ENCODE results near the gene GPR151. TPM values are rescaled to one million over a fixed set of nuclear protein-coding genes. Genes with fewer than 3 reads are reported as not detected.

GPR151 gene
- total RNA-seq, 2 experiments from 2014 or later = not detected

DNA sequence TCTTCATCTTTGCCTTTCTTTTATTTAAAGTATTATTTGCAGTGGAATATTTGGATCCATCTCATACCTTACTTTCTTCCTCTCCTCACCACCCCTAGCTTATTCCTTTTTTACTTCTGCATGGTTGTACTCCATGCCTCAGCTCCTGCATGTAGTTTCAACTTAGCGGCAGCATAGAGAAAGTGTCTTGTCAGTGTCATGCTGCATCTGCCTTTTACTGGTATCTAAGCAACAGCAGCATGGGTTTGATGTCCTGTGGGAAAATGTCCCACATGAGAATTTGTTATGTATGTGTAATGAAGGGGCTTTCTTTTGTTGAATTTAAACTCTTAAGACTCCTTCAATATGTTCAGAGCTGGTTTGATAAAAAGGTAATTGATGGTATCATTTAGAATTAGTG lies 48.2 kb downstream of the GPR151 start:
- Histone ChIP-seq H3K27ac (ENCODE audit: low read depth, low read length, poor library complexity, severe bottlenecking) (no peak overlapping the region), H3K4me1 (ENCODE audit: insufficient read depth, low read length, poor library complexity, severe bottlenecking) (no peaks in the 10 kb centered on the region), H3K4me3 (ENCODE audit: low read depth, low read length, poor library complexity, severe bottlenecking) (no peak overlapping the region), H3K9me3 (ENCODE audit: low read length) (no peaks in the 10 kb centered on the region), H3K79me2 (ENCODE audit: insufficient read depth, low read depth, low read length) (peaks cover 79% of the 10 kb centered on the region), H3K4me2 (ENCODE audit: low read length) (no peak overlapping the region), H3K36me3 (ENCODE audit: insufficient read depth, low read length) (peaks cover 96% of the 10 kb centered on the region), H3K9me2 (ENCODE audit: insufficient read depth, low read length) (no peaks in the 10 kb centered on the region), H2AFZ (ENCODE audit: low read length) (no peak overlapping the region), H4K20me1 (ENCODE audit: insufficient read depth, low read length) (peaks cover 41% of the 10 kb centered on the region)
- ChIA-PET CTCF (ENCODE audit: unreplicated experiment) (interaction anchor here (1.5 kb wide), 1 partner anchor 10 kb away, joined by 3 read pairs; no protein-coding TSS in a partner anchor), POLR2A (interaction anchor here (1.0 to 1.4 kb wide), 5 partner anchors 9 to 18 kb away, joined by 3 to 10 read pairs (median 4); no protein-coding TSS in a partner anchor)
- BruUV-seq (replicated peaks) = no TSS peak
- no peak for TF ChIP-seq EZH2phosphoT487 (IDR thresholded peaks at IDR 0.05; ENCODE audit: borderline replicate concordance, low read depth, low read length)
- TF ChIP-seq, protein P1, sequence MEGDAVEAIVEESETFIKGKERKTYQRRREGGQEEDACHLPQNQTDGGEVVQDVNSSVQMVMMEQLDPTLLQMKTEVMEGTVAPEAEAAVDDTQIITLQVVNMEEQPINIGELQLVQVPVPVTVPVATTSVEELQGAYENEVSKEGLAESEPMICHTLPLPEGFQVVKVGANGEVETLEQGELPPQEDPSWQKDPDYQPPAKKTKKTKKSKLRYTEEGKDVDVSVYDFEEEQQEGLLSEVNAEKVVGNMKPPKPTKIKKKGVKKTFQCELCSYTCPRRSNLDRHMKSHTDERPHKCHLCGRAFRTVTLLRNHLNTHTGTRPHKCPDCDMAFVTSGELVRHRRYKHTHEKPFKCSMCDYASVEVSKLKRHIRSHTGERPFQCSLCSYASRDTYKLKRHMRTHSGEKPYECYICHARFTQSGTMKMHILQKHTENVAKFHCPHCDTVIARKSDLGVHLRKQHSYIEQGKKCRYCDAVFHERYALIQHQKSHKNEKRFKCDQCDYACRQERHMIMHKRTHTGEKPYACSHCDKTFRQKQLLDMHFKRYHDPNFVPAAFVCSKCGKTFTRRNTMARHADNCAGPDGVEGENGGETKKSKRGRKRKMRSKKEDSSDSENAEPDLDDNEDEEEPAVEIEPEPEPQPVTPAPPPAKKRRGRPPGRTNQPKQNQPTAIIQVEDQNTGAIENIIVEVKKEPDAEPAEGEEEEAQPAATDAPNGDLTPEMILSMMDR (conservative IDR thresholded peaks at IDR 0.05; ENCODE audit: low read length) = no peak
- intact Hi-C loops (cut with micrococcal nuclease; ENCODE audit: unreplicated experiment) = no loop called here
- no peak for DNase-seq (ENCODE audit: low spot score)

DNA sequence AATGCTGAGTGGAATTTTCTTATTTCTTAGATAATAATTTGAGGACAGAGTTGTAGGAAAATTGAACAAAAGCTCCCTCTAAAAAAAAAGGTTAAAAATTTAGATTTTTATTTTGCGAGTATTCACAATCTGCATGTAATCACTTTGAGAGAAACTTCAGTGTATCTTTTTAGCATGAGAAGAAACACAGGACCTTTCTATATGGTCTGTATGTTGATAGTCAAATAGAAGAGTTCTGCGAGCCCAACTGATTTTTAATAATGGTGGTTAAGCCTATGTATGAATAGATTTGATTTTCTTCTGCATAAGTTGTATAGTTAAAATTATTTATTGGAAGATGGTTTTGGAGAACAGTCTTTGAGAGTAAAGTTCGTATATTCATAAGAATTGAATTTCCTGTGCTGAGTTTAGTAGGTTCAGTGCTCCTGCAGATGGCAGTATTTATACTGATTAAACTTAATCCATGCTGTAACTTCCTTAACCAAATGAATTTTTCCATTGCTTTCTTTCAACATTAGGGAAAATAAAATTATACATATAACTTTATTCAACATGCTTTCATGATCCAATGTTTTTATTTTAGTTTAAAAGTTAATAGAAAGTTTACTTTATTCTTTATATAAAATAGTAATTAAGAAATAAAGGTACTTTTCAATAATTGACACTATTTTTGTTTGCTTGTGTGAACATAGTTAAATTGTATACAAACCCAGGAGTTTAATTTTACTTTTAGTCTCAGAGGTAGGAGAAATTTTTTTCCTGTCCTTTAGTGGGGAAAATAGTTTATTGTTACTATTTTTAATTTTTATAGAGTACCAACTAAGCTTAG lies 49.3 kb downstream of the GPR151 start:
- CTCF ChIA-PET (ENCODE audit: unreplicated experiment) = no interaction called here
- Histone ChIP-seq H3K9me2 (ENCODE audit: insufficient read depth, low read length) (no peaks in the 10 kb centered on the region), H3K4me2 (ENCODE audit: low read length) (no peak overlapping the region), H2AFZ (ENCODE audit: low read length) (no peak overlapping the region), H3K27ac (ENCODE audit: low read depth, low read length, poor library complexity, severe bottlenecking) (no peak overlapping the region), H3K4me3 (ENCODE audit: low read depth, low read length, poor library complexity, severe bottlenecking) (no peak overlapping the region), H4K20me1 (ENCODE audit: insufficient read depth, low read length) (peaks cover 48% of the 10 kb centered on the region), H3K79me2 (ENCODE audit: insufficient read depth, low read depth, low read length) (peaks cover 89% of the 10 kb centered on the region), H3K36me3 (ENCODE audit: insufficient read depth, low read length) (peaks cover 96% of the 10 kb centered on the region), H3K9me3 (ENCODE audit: low read length) (no peaks in the 10 kb centered on the region), H3K4me1 (ENCODE audit: insufficient read depth, low read length, poor library complexity, severe bottlenecking) (no peaks in the 10 kb centered on the region)
- BruUV-seq (replicated peaks) = no TSS peak
- no peak for TF ChIP-seq EZH2phosphoT487 (IDR thresholded peaks at IDR 0.05; ENCODE audit: borderline replicate concordance, low read depth, low read length)
- TF ChIP-seq, protein P1 (conservative IDR thresholded peaks at IDR 0.05; ENCODE audit: low read length) = peak; percentile 77
- POLR2A ChIA-PET = interaction anchor here (0.6 to 1.4 kb wide), 5 partner anchors 10 to 43 kb away, joined by 3 to 10 read pairs (median 7); no protein-coding TSS in a partner anchor
- intact Hi-C loops (cut with micrococcal nuclease; ENCODE audit: unreplicated experiment) = no loop called here
- DNase-seq (ENCODE audit: low spot score) = peak; percentile 15

DNA sequence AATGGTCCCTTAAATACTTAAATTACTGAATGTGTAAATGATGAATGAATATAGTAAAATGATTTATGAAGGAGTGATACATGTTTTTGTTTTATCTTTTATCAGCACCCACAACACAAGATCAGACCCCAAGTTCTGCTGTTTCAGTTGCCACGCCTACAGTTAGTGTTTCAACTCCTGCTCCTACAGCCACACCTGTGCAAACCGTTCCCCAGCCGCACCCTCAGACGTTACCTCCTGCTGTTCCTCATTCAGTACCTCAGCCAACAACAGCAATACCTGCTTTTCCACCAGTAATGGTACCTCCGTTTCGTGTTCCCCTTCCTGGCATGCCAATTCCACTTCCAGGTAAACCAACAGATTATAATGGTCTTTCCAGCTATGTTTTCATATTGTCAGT lies 52.5 kb downstream of the GPR151 start:
- Histone ChIP-seq H3K4me2 (ENCODE audit: low read length) (no peak overlapping the region), H3K9me3 (ENCODE audit: low read length) (no peaks in the 10 kb centered on the region), H3K9me2 (ENCODE audit: insufficient read depth, low read length) (no peaks in the 10 kb centered on the region), H4K20me1 (ENCODE audit: insufficient read depth, low read length) (peaks cover 61% of the 10 kb centered on the region), H3K27ac (ENCODE audit: low read depth, low read length, poor library complexity, severe bottlenecking) (no peak overlapping the region), H3K4me1 (ENCODE audit: insufficient read depth, low read length, poor library complexity, severe bottlenecking) (no peaks in the 10 kb centered on the region), H3K36me3 (ENCODE audit: insufficient read depth, low read length) (peaks cover 98% of the 10 kb centered on the region), H3K79me2 (ENCODE audit: insufficient read depth, low read depth, low read length) (peaks cover 91% of the 10 kb centered on the region), H2AFZ (ENCODE audit: low read length) (no peak overlapping the region), H3K4me3 (ENCODE audit: low read depth, low read length, poor library complexity, severe bottlenecking) (no peak overlapping the region)
- intact Hi-C loops (cut with micrococcal nuclease; ENCODE audit: unreplicated experiment) = no loop called here
- DNase-seq (ENCODE audit: low spot score) = no peak
- no TSS peak for BruUV-seq (replicated peaks)
- ChIA-PET CTCF (ENCODE audit: unreplicated experiment) (no interaction called here), POLR2A (interaction anchor here (0.7 to 1.9 kb wide), 5 partner anchors 10 to 351 kb away, joined by 3 to 4 read pairs (median 4); no protein-coding TSS in a partner anchor)
- TF ChIP-seq EZH2phosphoT487 (IDR thresholded peaks at IDR 0.05; ENCODE audit: borderline replicate concordance, low read depth, low read length) = no peak
- TF ChIP-seq, protein P1 (conservative IDR thresholded peaks at IDR 0.05; ENCODE audit: low read length) = no peak

All from OCI-LY7 (cell line).